DMS114 treated with DMSO at 0.1 percent for 48 hours (cell line): Measurements from ENCODE around the gene RNLS.

ENCODE experiments used
- DNase-seq: peaks from one replicate; lab custom pipeline; 2025; ENCODE audit not compliant: unreplicated experiment; lab: John Stamatoyannopoulos, UW

RNLS gene

DNA sequence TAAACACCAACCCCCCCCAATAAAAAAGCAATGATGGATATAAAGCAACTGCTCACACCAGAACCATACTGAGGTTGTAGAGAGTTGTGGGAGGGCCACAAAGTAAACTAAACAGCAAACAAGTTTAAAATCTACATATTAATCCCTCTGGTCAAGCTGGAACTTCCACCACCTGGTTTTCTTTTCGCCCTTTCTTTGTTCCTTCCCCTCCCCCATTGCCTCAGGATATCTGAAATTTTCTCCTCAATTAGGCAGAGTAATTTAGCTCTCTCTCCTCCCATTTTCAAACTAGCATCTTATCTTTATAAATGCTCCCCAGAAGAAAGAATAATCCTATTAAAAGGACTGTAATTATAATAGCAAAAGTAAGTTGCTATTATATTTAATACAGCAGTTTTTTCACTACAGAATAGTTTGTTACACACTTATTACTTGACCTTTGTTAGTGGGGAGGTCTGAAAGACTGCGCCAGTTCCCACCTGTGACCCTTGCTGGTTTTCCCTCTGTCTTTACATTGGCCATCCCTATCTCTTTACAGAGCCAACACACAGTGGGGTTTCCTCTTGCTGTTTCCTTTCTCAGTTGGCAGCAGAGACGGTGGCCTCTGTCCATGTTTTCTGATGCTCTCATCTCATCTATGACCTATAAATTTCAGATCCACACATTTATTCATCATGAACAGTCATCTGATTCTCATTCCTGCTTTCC lies 235.4 kb downstream of the RNLS start:
- no peak for DNase-seq

DNA sequence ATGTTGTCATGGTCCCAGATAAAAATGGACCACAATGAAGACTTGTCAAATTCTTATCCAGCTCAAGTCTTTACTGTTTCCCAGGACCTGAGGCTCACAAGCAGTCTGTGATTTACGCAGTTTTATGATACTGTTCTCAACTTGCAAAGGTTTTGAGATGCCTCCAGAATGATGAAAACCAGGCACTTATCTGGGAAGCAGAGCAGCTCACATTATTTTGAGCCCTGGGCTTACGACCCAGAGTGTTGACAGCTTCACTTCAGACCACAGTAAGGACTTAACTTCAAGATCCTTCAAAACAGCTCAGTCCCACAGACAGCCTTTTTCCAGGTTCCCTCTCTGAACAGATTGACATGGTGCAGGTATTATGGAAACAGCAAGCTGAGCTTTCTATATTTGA lies 236.1 kb downstream of the RNLS start:
- DNase-seq: no peak

GRCh38 chr10:88346144-88346977 lies 236.8 kb downstream of the RNLS start:
- DNase-seq: no peak

DNA sequence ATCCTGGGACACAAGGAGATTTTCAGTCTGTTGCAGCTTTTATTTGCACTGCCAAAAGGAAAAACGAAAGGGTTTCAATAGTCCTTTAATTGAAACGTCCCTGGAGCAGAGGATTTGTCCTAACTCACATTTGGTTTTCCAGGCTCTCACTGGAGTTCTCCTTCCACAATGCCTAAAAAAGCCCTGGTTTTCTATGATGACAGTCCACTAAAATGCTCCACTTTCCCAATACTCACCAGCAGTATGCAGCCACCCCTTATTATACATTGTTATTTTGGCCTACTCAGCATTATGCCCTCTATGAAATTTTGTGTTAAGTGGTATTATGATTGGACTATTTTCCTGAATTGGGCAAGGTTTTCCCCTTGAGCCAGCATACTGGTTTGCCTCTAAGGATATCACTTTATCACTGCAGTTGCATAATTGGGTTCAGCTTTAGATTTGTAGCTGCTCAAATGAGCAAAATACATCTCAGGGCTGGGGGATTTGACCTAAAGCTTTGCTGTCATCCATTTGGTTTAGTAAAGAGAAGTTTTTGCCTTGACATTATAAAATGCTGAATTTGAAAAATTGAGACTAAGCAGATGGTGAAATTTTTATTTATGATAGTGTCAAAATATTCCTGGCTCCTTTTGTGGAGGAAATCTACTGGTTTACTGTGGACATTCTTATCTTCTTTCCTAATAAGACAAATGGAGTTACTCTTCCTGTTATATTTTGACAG lies 239.2 kb downstream of the RNLS start:
- no peak for DNase-seq

DNA sequence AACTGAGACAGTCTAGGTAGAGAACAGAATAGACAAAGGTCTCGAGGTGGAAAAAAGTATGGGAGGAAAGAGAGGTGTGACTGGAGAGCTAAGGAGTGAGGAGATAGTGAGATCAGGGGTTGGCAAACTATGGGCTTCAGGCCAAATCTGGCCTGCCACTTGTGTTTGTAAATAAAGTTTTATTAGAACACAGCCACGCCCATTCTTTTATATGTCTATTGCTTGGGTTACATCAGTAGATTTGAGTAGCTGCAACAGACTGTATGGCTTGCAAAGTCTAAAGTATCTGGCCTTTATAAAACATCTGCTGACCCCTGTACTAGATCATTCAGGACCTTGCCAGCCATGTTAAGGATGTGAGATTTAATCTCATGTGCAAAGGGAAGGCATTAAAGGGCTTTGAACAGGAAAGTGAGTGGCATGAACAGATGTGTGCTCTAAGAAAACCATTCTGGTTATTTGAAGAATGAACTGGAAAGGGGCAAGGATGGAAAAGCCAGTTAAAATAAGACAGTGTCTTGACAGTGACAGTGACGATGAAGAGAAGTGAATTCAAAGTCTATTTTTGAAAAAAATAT lies 240.3 kb downstream of the RNLS start:
- DNase-seq: no peak

DNA sequence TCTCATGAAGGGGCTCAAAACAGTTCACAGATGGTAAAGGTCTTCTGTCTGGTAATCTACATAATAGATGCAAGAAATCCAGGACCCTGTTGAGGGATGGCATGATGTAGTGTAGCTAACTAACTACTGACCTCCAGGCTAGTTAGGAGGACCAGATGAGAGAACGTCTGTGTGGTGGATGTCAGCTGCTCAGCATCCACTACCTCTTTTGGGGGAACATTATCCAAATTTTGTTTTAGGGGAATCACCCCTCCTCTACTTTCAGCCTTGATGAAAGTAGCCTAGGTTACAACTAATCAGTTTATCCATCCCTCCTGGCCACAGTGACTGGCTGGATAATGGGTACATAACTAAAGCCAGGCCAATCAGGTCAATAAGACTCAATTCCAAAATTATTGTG lies 246.0 kb downstream of the RNLS start:
- DNase-seq: no peak

GRCh38 chr10:88336334-88336733 lies 246.8 kb downstream of the RNLS start:
- no peak for DNase-seq

- no peak for DNase-seq
Measured at GRCh38 chr10:88333248-88333630, 249.9 kb downstream of the RNLS start.

GRCh38 chr10:88332503-88333247 lies 250.4 kb downstream of the RNLS start:
- no peak for DNase-seq

DNA sequence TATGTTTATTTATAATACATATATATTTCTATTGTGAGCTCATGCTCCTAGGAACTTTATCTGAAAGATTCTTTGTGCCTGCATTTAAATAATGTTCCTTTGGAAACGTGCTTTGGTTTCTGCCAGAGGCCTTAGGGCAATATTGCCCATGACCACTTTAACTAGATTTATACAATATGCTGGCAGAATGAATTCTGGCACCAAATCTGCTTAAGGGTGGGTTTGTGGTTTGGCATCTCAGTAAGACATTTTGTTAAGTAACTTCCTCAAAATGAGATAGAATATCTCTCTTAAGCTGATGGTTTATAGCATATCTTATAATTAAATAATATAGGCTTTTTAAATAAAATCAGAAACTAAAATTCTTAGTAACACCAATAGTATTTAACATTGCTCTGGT lies 252.9 kb downstream of the RNLS start:
- no peak for DNase-seq

GRCh38 chr10:88322324-88323063 lies 260.6 kb downstream of the RNLS start:
- no peak for DNase-seq

GRCh38 chr10:88319960-88320517 lies 263.1 kb downstream of the RNLS start:
- DNase-seq: no peak

GRCh38 chr10:88318803-88319202 lies 264.3 kb downstream of the RNLS start:
- DNase-seq: no peak

DNA sequence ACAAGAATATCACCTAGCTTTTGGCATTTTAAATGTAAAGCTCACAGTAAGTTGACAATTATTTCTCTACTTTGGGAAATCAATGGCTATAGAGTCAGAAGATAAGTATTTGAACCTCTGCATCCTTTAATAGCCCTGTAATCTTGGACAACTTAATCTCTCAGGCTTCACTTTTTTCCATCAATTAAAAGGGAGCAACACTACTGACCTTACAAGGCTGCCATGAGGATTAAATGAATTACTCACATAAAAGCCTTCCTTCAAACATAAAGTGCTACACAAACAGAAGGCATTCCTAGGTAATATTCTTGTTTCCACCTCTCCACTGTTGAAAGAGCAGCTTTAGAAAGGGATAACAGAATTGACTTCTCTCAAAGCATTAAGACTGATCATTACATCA lies 266.0 kb downstream of the RNLS start:
- no peak for DNase-seq

GRCh38 chr10:88316292-88316861 lies 266.7 kb downstream of the RNLS start:
- no peak for DNase-seq

DNA sequence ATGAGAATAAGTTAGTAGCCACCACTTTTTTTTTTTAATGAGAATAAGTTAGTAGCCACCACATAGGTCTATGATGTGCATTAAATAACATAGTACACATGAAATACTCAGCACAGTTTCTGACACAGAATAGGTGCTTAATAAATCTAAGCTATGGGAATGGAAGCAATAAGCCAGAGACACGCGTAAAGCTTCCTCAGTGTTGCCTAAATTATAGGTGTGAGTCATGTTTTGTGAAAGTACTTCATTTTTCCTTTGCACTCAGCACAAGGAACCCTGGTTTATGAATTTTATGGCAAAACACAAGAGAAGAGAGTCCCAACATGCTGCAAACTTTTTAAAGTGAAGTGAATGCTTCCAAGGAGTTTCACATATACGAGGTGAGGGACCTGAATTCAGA lies 267.4 kb downstream of the RNLS start:
- DNase-seq: no peak

GRCh38 chr10:88314362-88314761 lies 268.8 kb downstream of the RNLS start:
- no peak for DNase-seq

DNA sequence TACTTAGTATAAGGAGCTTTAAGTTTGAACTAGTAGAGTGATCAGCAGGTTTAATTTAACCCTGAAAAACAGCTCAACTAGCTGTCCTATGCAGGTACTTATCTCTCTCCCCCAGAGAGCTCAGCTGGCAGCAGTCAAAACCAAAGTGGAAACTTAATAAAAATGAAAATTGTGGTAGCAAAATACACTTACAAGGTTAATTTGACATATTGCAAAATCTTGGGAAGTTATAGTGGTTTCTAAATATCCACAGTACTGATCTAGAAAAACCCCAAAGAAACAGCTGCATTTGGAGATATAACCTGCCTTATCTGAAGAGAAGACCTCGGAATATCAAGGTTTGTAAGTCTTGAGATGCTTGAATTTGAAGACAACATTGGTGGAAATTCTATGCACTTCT lies 269.2 kb downstream of the RNLS start:
- no peak for DNase-seq

- DNase-seq: no peak
Measured at GRCh38 chr10:88312855-88313254, 270.3 kb downstream of the RNLS start.

- DNase-seq: no peak
Measured at GRCh38 chr10:88311264-88311663, 271.9 kb downstream of the RNLS start.
